Activated CD8-positive, alpha-beta T cell treated with anti-CD3 and anti-CD28 coated beads for 36 hours (primary cell): ENCODE measurements around the gene ZSCAN5A. TPM values are rescaled to one million over a fixed set of nuclear protein-coding genes. Genes with fewer than 3 reads are reported as not detected.
A peak's percentile ranks its signal among the peaks of the same experiment; 100 is the strongest.

Experiments
- ATAC-seq: fragments of 200-7000 bp; cut with Tn5 transposase; one replicate; pipeline ENCODE4 v1.10.0; 2021; ENCODE audit warnings: mild to moderate bottlenecking, moderate library complexity
- CTCF ChIA-PET: fragments of 350-600 bp; sonication (Branson Sonifier 250); formaldehyde crosslinking; loops from one replicate; lab custom pipeline; 2021; ENCODE audit warnings: antibody characterized with exemption; lab: Charles Lee
- POLR2A ChIA-PET: fragments of 350-600 bp; sonication (Branson Sonifier 250); formaldehyde crosslinking; loops from one replicate; lab custom pipeline; 2021; ENCODE audit warnings: antibody characterized with exemption; lab: Charles Lee
- DNase-seq: peaks from one replicate; pipeline ENCODE4 v3.0.0-alpha.2; 2020
- H3K27ac Mint-ChIP-seq: one replicate; pipeline ENCODE4 v1.8.0; 2021; ENCODE audit warnings: mild to moderate bottlenecking, mixed read lengths
- H3K27me3 Mint-ChIP-seq: one replicate; pipeline ENCODE4 v1.8.0; 2021; ENCODE audit warnings: mixed read lengths
- H3K36me3 Mint-ChIP-seq: one replicate; pipeline ENCODE4 v1.8.0; 2021; ENCODE audit warnings: low read depth, mixed read lengths
- H3K4me1 Mint-ChIP-seq: one replicate; pipeline ENCODE4 v1.8.0; 2021; ENCODE audit warnings: low read depth, mixed read lengths
- H3K4me3 Mint-ChIP-seq: one replicate; pipeline ENCODE4 v1.8.0; 2021; ENCODE audit warnings: mild to moderate bottlenecking, moderate library complexity, mixed read lengths
- H3K9me3 Mint-ChIP-seq: one replicate; pipeline ENCODE4 v1.8.0; 2021; ENCODE audit warnings: mixed read lengths
- CTCF ChIP-seq: fragments of 200-600 bp; IDR thresholded peaks from one replicate; pipeline ENCODE4 v1.8.0; 2022; ENCODE audit warnings: antibody characterized with exemption, mild to moderate bottlenecking
- intact Hi-C: fragments of 100-400 bp; cut with micrococcal nuclease; formaldehyde crosslinking; loops from one replicate; pipeline ENCODE4 v1.10.0; 2022
- total RNA-seq, 2 experiments: library from RNA; stranded (reverse); gene quantifications; one replicate each; pipeline ENCODE4 v1.2.3, GENCODE V29; 2021

ZSCAN5A gene
- total RNA-seq, 2 experiments from 2014 or later: 7.7 to 9.0 TPM

GRCh38 chr19:56312787-56313657, 1.6 kb downstream of the ZSCAN5A start:
- H3K9me3 Mint-ChIP-seq: peaks cover 1% of the 10 kb centered on the region
- DNase-seq: peak; percentile 9
- no peaks in the 10 kb centered on the region for H3K27me3 Mint-ChIP-seq
- intact Hi-C loops: no loop called here
- ATAC-seq: no peak
- peaks cover 25% of the 10 kb centered on the region for H3K4me1 Mint-ChIP-seq
- ChIA-PET POLR2A (interaction anchor here (0.7 to 1.0 kb wide), 2 partner anchors 13 to 52 kb away, joined by 3 read pairs; no protein-coding TSS in a partner anchor), CTCF (interaction anchor here (1.2 to 2.0 kb wide), 5 partner anchors 20 to 232 kb away, joined by 3 to 6 read pairs (median 4); no protein-coding TSS in a partner anchor)
- H3K36me3 Mint-ChIP-seq: peaks cover 28% of the 10 kb centered on the region
- peak overlapping the region; percentile 99 for H3K27ac Mint-ChIP-seq
- peak overlapping the region; percentile 89 for H3K4me3 Mint-ChIP-seq
- no peak for TF ChIP-seq CTCF

- no peak for ATAC-seq
- CTCF ChIA-PET: interaction anchor here (1.7 kb wide), 1 partner anchor 232 kb away, joined by 3 read pairs; no protein-coding TSS in a partner anchor
- Mint-ChIP-seq H3K36me3 (peaks cover 28% of the 10 kb centered on the region), H3K27me3 (no peaks in the 10 kb centered on the region), H3K4me1 (peaks cover 25% of the 10 kb centered on the region), H3K27ac (peak overlapping the region; percentile 69), H3K9me3 (peaks cover 1% of the 10 kb centered on the region), H3K4me3 (peak overlapping the region; percentile 17)
- intact Hi-C loops: no loop called here
- POLR2A ChIA-PET: no interaction called here
- TF ChIP-seq CTCF: no peak
- DNase-seq: no peak
These were observed 2.3 kb downstream of the ZSCAN5A start for GRCh38 chr19:56312342-56312741.

- POLR2A ChIA-PET: interaction anchor here (0.6 kb wide), 1 partner anchor 875 kb away, joined by 4 read pairs; no protein-coding TSS in a partner anchor
These were observed 4.2 kb downstream of the ZSCAN5A start for GRCh38 chr19:56310462-56310861.

DNA sequence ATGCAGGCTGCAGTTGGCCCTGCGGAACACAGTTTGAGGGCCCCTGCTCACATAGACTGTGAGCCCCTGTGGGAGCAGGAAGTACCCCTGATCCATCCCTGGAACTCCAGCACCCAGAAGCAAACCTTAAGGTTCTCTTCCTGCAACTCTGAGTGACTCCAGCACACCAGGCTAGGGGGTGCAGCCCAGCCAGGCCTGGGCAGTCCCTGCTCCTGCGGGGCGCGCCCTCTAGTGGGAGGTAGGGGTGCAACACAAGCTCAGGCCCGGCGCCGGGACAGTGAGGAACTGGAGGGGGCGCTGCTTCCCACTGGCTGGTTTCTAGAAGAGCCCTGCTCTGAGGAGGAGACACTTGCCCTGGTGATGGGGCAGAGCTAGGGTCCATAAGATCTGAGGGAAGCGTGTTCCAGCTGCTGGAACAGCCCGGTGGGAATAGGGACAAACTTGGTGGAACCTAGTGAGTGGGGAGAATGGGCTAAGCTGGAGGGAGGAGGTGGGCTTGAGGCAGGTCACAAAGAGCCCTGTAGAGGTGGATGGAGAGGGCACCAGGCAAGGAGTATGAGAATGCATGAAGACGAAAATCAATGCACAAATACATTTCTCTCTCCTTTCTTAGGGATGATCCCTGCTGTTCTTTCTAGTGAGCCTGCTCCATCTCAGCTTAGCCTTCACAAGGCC, 5.0 kb downstream of the ZSCAN5A start:
- ATAC-seq (peak; percentile 71), DNase-seq (peak; percentile 78)
- Mint-ChIP-seq H3K27me3 (no peaks in the 10 kb centered on the region), H3K27ac (no peak overlapping the region), H3K36me3 (peaks cover 31% of the 10 kb centered on the region), H3K9me3 (peaks cover 1% of the 10 kb centered on the region), H3K4me3 (no peak overlapping the region), H3K4me1 (peaks cover 20% of the 10 kb centered on the region)
- CTCF ChIA-PET: interaction anchor here (0.6 to 2.1 kb wide), 17 partner anchors 9 to 244 kb away, joined by 3 to 18 read pairs (median 4); no protein-coding TSS in a partner anchor
- POLR2A ChIA-PET: no interaction called here
- intact Hi-C loops: no loop called here
- peak; percentile 90 for TF ChIP-seq CTCF

More at GRCh38 chr19:56310462-56310861, 4.2 kb downstream of the ZSCAN5A start:
- Mint-ChIP-seq H3K4me1 (peaks cover 20% of the 10 kb centered on the region), H3K27ac (no peak overlapping the region), H3K4me3 (no peak overlapping the region), H3K9me3 (peaks cover 1% of the 10 kb centered on the region), H3K36me3 (peaks cover 30% of the 10 kb centered on the region), H3K27me3 (no peaks in the 10 kb centered on the region)
- ATAC-seq: no peak
- CTCF ChIA-PET: interaction anchor here (0.7 to 2.1 kb wide), 13 partner anchors 8 to 244 kb away, joined by 3 to 18 read pairs (median 6); no protein-coding TSS in a partner anchor
- no peak for TF ChIP-seq CTCF
- DNase-seq: no peak
- intact Hi-C loops: no loop called here
